IPS DF 6.9 (cell line): Measurements from ENCODE around the gene SUPT5H.

Experiments used
- DNase-seq: peaks from one replicate; pipeline ENCODE4 v3.0.0-alpha.2; 2013; ENCODE audit warnings: low read depth, low spot score
- H3K27ac ChIP-seq: one replicate; pipeline ENCODE4 v1.5.1; 2013; ENCODE audit warnings: low read length, control low read depth
- H3K27me3 ChIP-seq: 2 replicates; pipeline ENCODE4 v1.6.1; 2013; ENCODE audit warnings: mild to moderate bottlenecking, low read length; ENCODE audit not compliant: control insufficient read depth, insufficient read depth
- H3K36me3 ChIP-seq: 2 replicates; pipeline ENCODE4 v1.6.1; 2013; ENCODE audit warnings: low read length; ENCODE audit not compliant: control insufficient read depth, insufficient read depth
- H3K4me1 ChIP-seq: 2 replicates; pipeline ENCODE4 v1.6.1; 2013; ENCODE audit warnings: low read length; ENCODE audit not compliant: control insufficient read depth, insufficient read depth
- H3K4me3 ChIP-seq: 2 replicates; pipeline ENCODE4 v1.5.1; 2013; ENCODE audit warnings: mild to moderate bottlenecking, low read length
- H3K9me3 ChIP-seq: 2 replicates; pipeline ENCODE4 v1.6.1; 2013; ENCODE audit warnings: low read length, inconsistent platforms; ENCODE audit not compliant: control insufficient read depth, insufficient read depth
- WGBS: extraction: QIAGEN DNeasy Blood & Tissue Kit; methylation state at CpG from one replicate; pipeline ENCODE4 v1.1.7; 2013; ENCODE audit warnings: mixed read lengths, missing lambda C conversion rate; ENCODE audit not compliant: insufficient read length, insufficient coverage; 5-methylcytosine and 5-hydroxymethylcytosine counted together

The SUPT5H gene

GRCh38 chr19:39498798-39499642 lies 53.6 kb downstream of the SUPT5H start, which contains the start of gene DLL3:
TSS of gene DLL3 (plus strand) at chr19:39498947. CDS start at chr19:39498975, 28 bp downstream.
- Histone ChIP-seq H3K36me3 (no peaks in the 10 kb centered on the region), H3K27ac (no peak within 1 kb of the TSS), H3K27me3 (peaks cover 15% of the 10 kb centered on the region), H3K4me1 (peaks cover 3% of the 10 kb centered on the region; the same call in 1 of the 2 replicates), H3K9me3 (no peaks in the 10 kb centered on the region; the same call in 1 of the 2 replicates), H3K4me3 (peak within 1 kb of the TSS; percentile 64; the same call in 1 of the 2 replicates)
- no CpG with 5 or more reads among the region's 60 CpGs for WGBS
- no peak for DNase-seq

GRCh38 chr19:39499932-39500331 lies 54.5 kb downstream of the SUPT5H start:
- WGBS = no CpG with 5 or more reads among the region's 8 CpGs
- Histone ChIP-seq H3K9me3 (no peaks in the 10 kb centered on the region; the same call in 1 of the 2 replicates), H3K36me3 (no peaks in the 10 kb centered on the region), H3K27ac (no peak overlapping the region), H3K27me3 (peaks cover 15% of the 10 kb centered on the region), H3K4me3 (no peak overlapping the region), H3K4me1 (peaks cover 3% of the 10 kb centered on the region; the same call in 1 of the 2 replicates)
- DNase-seq = no peak

GRCh38 chr19:39500543-39500942 lies 55.2 kb downstream of the SUPT5H start:
- no CpG with 5 or more reads among the region's 4 CpGs for WGBS
- DNase-seq = no peak
- H3K4me3 ChIP-seq = no peak overlapping the region
- H3K4me1 ChIP-seq = peaks cover 3% of the 10 kb centered on the region; the same call in 1 of the 2 replicates
- no peaks in the 10 kb centered on the region; the same call in 1 of the 2 replicates for H3K9me3 ChIP-seq
- H3K27me3 ChIP-seq = peaks cover 18% of the 10 kb centered on the region
- H3K27ac ChIP-seq = no peak overlapping the region
- no peaks in the 10 kb centered on the region for H3K36me3 ChIP-seq

- Histone ChIP-seq H3K27ac (no peak overlapping the region), H3K27me3 (peaks cover 19% of the 10 kb centered on the region), H3K4me1 (peaks cover 3% of the 10 kb centered on the region; the same call in 1 of the 2 replicates), H3K4me3 (no peak overlapping the region), H3K36me3 (no peaks in the 10 kb centered on the region), H3K9me3 (no peaks in the 10 kb centered on the region)
- DNase-seq = no peak
- WGBS = no CpG with 5 or more reads among the region's 5 CpGs
Observed at GRCh38 chr19:39501340-39501739, 56.0 kb downstream of the SUPT5H start.

- H3K4me1 ChIP-seq = peaks cover 3% of the 10 kb centered on the region; the same call in 1 of the 2 replicates
- no CpG with 5 or more reads among the region's 69 CpGs for WGBS
- H3K9me3 ChIP-seq = no peaks in the 10 kb centered on the region
- H3K4me3 ChIP-seq = no peak overlapping the region
- H3K36me3 ChIP-seq = no peaks in the 10 kb centered on the region
- H3K27ac ChIP-seq = no peak overlapping the region
- H3K27me3 ChIP-seq = peaks cover 28% of the 10 kb centered on the region
- no peak for DNase-seq
Observed at GRCh38 chr19:39502640-39503417, 57.4 kb downstream of the SUPT5H start.

GRCh38 chr19:39506598-39506943 lies 61.2 kb downstream of the SUPT5H start:
- Histone ChIP-seq H3K4me1 (no peaks in the 10 kb centered on the region), H3K36me3 (no peaks in the 10 kb centered on the region), H3K27me3 (peaks cover 23% of the 10 kb centered on the region), H3K27ac (no peak overlapping the region), H3K4me3 (peak overlapping the region; percentile 41; the same call in 1 of the 2 replicates), H3K9me3 (no peaks in the 10 kb centered on the region)
- no peak for DNase-seq
- WGBS = no CpG with 5 or more reads among the region's 7 CpGs

GRCh38 chr19:39506944-39507714 lies 61.7 kb downstream of the SUPT5H start:
- peak; percentile 68 for DNase-seq
- no CpG with 5 or more reads among the region's 96 CpGs for whole genome bisulfite sequencing
- Histone ChIP-seq H3K27ac (no peak overlapping the region), H3K4me3 (peak overlapping the region; percentile 41; the same call in 1 of the 2 replicates), H3K27me3 (peaks cover 23% of the 10 kb centered on the region), H3K9me3 (no peaks in the 10 kb centered on the region), H3K36me3 (no peaks in the 10 kb centered on the region), H3K4me1 (no peaks in the 10 kb centered on the region)

- Histone ChIP-seq H3K27ac (no peak overlapping the region), H3K4me3 (peak overlapping the region; percentile 41; the same call in 1 of the 2 replicates), H3K36me3 (no peaks in the 10 kb centered on the region), H3K27me3 (peaks cover 23% of the 10 kb centered on the region), H3K4me1 (no peaks in the 10 kb centered on the region), H3K9me3 (no peaks in the 10 kb centered on the region)
- no peak for DNase-seq
- WGBS = no CpG with 5 or more reads among the region's 24 CpGs
Observed at GRCh38 chr19:39507715-39508364, 62.5 kb downstream of the SUPT5H start.

- no peak for DNase-seq
- H3K4me3 ChIP-seq = no peak overlapping the region
- no peaks in the 10 kb centered on the region for H3K4me1 ChIP-seq
- no peak overlapping the region for H3K27ac ChIP-seq
- no peaks in the 10 kb centered on the region for H3K9me3 ChIP-seq
- no CpG with 5 or more reads among the region's 9 CpGs for WGBS
- H3K27me3 ChIP-seq = peaks cover 21% of the 10 kb centered on the region
- H3K36me3 ChIP-seq = no peaks in the 10 kb centered on the region
Observed at GRCh38 chr19:39508629-39509028, 63.2 kb downstream of the SUPT5H start.
